Fibroblast of skin of right biceps (primary cell): ENCODE results near the gene MEG3.
A peak's percentile ranks its signal among the peaks of the same experiment; 100 is the strongest.

Experiments
- DNase-seq: peaks from one replicate; pipeline ENCODE4 v3.0.0-alpha.2; 2013

The MEG3 gene

DNA sequence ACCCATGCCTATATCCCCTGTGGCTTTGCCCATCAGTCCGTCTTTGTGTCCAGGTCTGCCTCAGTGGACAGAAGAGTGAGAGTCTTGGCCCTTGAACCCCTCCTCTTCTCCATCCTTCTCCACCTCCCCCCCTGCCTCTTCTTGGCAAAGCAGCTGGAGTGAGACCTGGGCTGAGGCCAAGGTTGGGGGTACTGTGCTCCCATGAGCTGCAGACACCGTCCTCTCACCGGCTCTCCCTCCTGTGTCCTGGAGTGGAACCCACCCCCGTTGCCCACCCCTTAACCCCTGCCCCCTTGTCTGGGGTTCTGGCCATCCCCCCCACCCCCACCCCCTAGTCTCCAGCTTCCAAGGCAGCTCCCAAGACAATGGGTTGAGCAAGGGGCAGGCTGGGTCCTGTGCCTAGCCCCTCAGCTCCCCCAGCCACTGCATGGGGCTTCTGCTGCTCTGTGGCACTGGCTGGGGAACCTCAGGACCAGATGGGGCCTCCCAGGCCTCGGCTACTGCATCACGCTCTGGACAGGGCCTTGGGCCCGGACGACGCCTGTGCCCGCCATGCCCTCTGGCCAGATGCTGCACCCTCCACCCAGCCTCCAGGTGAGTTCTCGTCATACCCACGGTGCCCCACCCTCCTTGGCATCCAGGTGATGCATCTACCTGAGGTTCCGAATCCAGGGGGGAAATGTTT lies 41.9 kb downstream of the MEG3 start:
- DNase-seq: no peak

GRCh38 chr14:100868621-100869370 lies 42.9 kb downstream of the MEG3 start:
- DNase-seq: no peak

- DNase-seq: peak; percentile 87
Observed at GRCh38 chr14:100871234-100872186, 45.6 kb downstream of the MEG3 start.

GRCh38 chr14:100872259-100873095 lies 46.6 kb downstream of the MEG3 start:
- DNase-seq: peak; percentile 47

DNA sequence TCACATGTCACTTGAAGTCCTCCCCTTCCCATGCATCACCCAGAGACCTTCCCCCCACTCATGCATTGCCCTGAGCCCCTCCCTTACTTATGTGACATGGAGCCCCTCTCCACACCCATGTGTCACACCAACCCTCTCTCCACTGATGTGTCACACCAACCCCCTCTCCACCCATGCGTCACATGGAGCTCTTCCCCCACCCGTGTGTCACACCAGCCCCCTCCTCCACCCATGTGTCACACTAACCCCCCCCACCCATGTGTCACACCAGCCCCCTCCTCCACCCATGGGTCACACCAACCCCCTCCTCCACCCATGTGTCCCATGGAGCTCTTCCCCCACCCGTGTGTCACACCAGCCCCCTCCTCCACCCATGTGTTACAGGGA lies 47.2 kb downstream of the MEG3 start:
- peak; percentile 36 for DNase-seq

GRCh38 chr14:100874051-100874410 lies 48.1 kb downstream of the MEG3 start:
- DNase-seq: no peak

DNA sequence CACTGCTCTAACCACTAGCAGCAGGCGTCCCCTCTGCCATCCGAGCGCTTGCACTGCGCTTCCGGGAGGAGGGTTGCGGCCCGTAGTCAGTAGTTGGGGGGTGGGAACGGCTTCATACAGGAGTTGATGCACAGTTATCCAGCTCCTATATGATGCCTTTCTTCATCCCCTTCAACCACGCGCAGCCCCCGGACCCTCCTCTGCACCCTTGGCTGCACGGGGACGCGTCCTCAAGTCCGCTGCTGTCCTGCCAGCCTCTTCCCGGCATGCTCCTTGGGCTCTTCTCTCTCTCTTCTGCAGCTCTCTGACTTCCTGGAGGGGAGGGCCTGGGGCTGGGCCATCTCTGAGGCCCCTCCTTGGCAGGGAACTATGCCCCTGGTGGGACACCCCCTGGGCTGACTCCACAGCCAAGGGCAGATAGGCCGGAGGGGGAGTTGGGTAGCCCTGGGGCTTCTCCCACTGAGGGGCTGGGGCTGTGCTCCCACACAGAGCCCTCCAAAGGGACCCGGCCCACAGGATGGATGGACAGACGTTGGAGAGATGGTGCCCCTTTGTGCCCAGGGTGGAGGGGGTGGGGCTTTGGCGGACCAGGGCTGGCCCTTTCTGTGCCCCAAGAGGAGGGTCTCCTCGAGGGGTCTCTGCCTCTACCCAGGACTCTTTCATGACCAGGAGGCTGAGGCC lies 48.6 kb downstream of the MEG3 start:
- no peak for DNase-seq

DNA sequence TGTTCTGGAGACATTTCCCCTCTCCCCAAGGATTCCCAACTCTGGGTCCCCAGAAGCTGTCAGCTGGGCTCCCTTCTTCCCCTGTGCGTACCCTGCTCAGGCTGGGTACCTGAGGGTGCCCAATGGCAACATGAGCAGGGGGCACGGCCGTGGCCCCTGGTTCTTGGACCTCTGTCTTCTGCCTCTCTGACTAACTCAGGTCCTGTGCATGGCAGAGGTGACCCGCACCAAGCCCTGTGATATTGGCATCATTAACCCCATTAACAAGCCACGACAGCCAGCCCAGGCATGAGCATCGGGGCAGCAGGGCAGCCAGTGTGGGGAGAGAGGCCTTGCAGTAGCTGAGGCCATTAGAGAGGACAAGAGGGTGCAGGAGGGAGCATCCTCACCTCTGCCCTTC lies 49.2 kb downstream of the MEG3 start:
- no peak for DNase-seq

GRCh38 chr14:100875861-100876590 lies 50.1 kb downstream of the MEG3 start:
- DNase-seq: no peak

DNA sequence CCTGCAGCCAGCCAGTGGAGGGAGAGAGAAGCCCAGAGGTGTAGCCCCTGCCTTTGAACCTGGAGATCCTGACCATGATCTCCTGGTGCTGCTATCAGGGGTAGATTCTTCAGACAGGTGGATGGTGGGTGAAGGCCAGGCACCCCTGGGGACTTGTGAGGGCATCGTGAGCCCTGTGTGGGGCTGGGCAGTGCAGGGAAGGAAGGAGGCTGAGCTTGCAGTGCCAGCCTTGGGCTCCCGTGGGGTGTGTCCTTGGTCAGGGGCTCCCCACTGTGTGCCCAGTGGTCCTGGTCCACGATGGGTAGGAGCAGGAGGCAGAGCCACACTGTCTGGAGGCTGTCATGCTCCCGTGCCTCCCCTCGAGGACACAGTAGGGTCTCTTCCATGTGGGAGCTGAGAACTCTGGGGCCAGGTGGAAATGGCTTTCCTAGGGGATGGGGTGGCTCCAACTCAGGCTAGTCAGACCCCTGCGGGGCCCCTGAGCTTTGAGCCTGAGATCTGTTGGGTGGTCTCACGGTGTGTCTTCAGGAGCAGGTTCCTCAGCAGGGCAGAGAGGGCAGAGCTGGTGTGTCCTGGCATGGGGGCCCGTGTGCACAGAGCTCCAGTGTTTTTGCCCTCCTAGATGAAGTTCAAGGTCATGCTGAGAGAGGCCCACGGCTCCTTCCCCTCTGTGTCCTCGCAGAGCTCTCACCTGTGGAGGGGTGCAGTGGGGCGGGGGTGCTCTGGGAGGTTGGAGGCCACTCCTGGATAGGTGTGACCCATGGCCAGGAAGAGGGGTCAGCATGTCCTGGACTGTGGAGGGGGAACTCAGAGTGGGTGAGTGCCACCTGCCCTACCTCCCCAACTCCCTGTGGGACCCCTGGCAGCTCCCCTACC lies 52.6 kb downstream of the MEG3 start:
- no peak for DNase-seq

GRCh38 chr14:100879194-100879593 lies 53.3 kb downstream of the MEG3 start:
- DNase-seq: no peak

- no peak for DNase-seq
Observed at GRCh38 chr14:100879782-100880181, 53.9 kb downstream of the MEG3 start.

GRCh38 chr14:100880271-100881101 lies 54.6 kb downstream of the MEG3 start:
- no peak for DNase-seq

DNA sequence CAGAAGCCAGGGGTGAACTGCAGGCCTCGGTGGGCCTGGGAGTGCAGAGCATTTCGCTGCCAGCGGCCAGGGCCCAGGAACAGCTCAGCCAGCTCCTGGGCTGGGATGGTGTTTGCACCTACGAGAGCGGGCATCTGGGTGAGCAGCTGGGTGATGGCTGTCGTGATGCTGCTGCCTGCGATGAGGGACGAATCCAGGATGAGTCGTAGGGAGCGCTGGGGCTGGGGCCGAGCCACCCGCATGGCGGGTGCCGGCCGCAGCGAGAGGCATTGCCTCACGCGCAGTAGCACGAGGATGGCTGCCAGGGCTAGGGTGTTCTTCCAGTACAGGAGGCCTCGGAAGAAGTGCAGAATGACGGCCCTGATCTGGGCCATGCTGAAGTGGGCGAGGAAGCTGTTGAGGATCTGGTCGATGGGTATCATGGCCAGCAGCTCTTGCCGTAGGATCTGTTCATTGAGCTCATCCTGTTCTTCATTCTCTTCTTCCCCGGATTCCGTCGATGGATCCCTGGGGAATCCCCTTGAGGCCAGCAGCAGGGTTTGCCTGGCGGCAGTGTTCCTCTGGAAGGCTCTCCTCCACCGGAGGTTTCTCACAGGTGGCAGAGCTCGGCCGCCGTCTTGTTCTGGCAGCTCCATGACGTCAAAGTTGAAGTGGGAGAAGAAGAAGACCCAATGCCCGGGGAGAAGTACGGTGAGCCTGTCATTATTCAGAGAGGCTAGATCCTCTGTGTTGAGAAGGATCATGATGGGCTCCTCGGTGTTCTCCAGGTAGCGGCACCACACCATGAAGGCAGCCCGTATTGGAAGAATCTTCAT lies 55.5 kb downstream of the MEG3 start:
- no peak for DNase-seq

GRCh38 chr14:100882026-100882967 lies 56.4 kb downstream of the MEG3 start:
- DNase-seq: no peak

DNA sequence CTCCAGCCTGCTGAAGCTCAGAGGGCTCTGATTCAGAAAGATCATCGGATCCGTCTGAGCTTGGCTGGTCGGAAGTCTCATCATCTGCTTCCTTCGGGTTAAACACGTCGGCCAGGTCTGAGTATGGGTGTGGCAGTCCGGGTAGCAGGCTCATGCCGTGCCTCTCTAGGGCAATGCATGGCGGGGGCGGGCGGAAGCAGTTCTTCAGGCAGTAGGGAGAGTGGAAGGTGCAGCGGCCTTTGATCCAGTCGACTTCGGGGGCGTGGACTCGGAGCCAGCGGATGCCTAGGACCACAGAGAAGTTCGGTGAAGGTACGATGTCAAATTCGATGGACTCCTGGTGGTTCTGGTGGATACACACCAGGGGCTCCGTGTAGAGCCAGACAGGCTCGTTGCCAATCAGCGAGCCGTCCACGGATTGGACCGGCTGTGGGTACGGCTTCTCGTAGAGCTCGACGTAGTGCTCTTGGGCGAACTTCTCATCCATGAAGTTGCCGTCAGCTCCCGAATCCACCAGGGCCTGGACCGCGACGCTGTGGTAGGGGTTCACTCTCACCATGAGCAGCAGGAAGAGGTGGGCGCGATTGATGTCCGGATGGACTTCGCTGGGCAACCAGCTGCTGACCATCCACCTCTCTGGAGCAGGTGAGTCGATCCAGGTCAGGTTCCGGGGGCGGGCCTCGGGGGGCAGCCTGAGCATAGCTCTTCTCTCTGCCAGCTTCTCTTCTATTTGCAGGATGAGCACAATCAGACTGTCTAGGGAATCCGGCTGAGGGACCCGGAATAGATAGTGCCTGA lies 57.3 kb downstream of the MEG3 start:
- no peak for DNase-seq

DNA sequence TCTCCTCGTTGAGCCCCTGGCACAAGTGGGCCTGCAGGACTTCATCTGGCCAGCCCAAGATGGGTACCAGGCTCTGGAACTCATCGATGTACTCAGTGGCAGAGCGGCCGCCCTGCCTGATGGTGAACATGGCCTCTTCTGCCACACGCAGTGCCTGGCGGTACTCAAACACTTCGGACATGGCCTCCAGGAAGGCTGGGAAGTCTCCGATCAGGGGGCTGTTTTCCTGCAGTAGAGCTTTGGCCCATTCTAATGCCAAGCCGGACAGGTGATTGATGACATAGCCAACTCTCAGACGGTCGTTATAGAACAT lies 57.8 kb downstream of the MEG3 start:
- DNase-seq: no peak
